Activated CD8-positive, alpha-beta memory T cell treated with anti-CD3 and anti-CD28 coated beads, Interleukin-2, amount 50 U/mL, for 4 hours (primary cell): ENCODE results near the gene TPPP3.
A peak's percentile ranks its signal among the peaks of the same experiment; 100 is the strongest.

ENCODE experiments used
- DNase-seq: peaks from one replicate; pipeline ENCODE4 v3.0.0-alpha.2; 2020

TPPP3 gene

GRCh38 chr16:67393111-67393787 is at the start of gene TPPP3:
Gene TPPP3, minus strand, starts transcription at chr16:67393498. Its CDS starts 2,387 bp downstream, at chr16:67391111.
- no peak for DNase-seq

DNA sequence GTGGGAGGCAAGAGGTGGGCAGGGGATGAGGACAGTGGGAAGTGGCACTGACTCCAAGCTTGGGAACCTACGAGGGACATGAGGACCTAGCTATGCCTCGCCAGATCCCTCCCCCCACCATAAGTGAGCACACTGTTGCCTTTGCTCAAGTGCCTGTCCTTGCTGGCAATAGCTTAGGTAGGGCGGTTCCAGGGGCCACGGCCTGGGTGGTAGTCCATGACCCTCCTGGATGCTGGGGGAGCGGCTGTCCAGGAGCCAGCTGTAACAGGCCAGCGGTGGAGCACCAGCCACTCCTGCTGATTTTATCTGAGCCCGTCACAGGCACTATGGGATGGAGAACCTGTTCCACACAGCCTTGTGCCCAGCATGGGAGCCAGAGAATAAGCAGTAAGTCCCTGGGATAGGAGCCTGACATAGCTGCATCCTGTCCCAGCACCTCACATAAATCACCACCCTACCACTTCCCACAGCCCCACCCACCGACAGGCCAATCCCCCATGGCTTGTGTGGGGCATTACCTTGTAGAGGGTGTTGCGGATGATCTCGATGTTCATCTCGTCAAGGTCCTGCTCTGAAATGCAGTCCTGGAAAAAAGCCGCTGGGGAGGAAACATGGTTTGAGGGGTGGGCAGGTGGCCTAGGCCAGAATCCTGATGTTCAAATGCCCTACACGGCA is 49.4 kb upstream of the TPPP3 start:
- DNase-seq = no peak

- no peak for DNase-seq
These were observed 48.6 kb upstream of the TPPP3 start for GRCh38 chr16:67441907-67442306.

- no peak for DNase-seq
These were observed 48.0 kb upstream of the TPPP3 start for GRCh38 chr16:67441271-67441753.

DNA sequence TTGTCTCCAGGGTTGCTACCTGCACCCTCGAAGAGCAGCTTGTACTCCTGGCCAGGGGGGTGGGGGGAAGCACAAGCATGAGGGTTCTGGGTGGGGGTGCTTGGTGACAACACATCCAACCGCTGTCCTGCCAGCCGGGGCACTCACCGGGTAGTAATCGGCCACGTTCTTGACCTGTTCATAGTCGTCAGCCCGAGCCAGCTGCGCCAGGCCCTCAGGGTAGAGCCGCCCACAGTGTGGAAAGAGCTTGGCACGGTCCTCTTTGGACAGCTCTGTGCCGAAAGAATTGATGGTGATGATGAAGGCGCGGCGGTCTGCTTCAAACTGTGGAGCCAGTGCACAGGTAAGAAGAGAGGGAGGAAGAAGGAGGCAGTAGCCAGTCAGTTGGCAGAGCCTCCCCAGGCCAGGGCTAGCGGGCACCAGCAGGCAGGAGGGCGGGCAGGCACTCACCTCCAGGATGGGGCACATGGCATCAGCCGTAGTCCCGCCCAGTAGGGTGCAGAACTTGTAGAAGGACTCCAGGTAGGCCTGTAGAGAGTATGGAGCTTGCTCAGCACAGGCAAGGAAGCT is 45.6 kb upstream of the TPPP3 start:
- no peak for DNase-seq

DNA sequence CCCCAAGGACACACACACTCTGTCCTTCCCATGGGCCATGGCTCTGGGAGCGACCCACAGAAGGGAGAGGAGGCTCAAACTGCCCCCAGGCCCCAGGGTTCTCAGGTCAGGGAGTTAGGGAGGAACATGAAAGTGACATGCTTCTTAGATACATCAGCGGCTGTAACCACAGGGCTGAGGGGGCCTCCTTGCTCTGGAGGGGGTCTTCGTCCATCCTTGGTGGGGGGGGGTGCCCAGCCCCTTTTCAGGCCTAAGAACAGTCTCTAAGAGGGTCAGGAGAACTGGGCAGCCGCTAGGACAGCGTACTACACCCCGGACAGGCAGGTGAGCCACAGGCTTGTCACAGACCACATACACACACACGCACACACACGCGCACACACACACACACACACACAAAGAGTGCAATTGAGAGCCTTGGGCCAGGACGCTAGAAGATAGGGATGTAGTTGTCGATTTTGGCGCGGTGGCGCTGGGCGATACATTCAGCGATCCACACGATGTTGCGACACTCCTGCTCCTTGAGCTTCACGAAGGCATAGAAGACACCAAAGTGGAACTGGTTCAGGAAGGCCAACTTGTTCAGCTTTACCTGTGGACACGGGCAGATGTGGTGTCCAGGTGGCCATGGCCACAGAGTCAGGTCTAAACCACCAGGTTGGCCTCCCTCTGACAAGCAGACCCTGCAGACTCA is 44.9 kb upstream of the TPPP3 start:
- no peak for DNase-seq

DNA sequence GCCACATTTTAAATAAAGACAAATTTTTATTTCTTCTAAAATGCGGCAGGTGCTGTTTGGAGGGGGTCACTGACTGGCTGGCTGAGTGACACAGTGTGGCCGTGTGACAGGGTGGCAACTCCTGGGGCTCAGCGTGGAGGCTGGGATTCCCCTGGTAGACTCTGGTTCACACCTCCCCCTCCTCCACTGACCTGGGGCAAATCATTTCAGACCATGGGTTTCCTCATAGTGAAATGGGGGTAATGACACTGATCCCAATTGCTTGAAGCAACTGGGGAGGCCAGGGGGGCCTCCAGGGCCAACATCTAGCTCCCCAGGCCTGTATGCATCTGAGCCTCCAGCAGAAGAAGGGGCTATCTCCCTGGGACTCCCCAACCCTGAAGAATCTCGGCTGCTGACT is 44.2 kb upstream of the TPPP3 start:
- no peak for DNase-seq

DNA sequence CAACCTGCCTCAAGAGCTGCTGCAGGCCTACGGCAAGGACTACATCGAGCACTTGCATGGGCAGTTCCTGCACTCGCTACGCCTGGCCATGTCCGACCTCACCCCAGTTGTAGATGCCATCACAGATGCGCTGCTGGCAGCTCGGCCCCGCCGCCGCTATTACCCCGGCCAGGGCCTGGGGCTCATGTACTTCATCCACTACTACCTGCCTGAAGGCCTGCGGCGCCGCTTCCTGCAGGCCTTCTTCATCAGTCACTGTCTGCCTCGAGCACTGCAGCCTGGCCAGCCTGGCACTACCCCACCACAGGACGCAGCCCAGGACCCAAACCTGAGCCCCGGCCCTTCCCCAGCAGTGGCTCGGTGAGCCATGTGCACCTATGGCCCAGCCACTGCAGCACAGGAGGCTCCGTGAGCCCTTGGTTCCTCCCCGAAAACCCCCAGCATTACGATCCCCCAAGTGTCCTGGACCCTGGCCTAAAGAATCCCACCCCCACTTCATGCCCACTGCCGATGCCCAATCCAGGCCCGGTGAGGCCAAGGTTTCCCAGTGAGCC is 43.4 kb upstream of the TPPP3 start:
- no peak for DNase-seq

GRCh38 chr16:67435758-67436164 is 42.5 kb upstream of the TPPP3 start:
- no peak for DNase-seq

- no peak for DNase-seq
These were observed 39.9 kb upstream of the TPPP3 start for GRCh38 chr16:67433131-67433719.

DNA sequence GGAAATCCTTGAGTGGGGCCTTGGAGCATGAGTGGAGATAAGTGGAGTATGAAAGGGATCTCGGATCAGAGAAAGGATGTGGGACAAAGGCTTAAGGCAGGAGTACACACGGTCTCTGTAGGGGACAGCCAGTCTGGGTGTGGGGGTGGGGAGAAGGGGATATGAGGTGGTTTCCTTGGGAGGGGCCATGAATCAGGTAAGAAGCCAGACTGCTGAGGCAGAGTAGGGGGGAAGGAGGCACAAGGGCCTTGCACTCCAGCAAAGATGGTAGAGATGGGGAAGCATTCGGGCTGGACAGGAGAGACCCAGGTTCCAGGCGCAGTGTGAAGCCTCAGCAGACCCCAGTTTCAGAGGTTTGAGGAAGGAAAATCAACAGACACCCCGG is 39.2 kb upstream of the TPPP3 start:
- DNase-seq = no peak

DNA sequence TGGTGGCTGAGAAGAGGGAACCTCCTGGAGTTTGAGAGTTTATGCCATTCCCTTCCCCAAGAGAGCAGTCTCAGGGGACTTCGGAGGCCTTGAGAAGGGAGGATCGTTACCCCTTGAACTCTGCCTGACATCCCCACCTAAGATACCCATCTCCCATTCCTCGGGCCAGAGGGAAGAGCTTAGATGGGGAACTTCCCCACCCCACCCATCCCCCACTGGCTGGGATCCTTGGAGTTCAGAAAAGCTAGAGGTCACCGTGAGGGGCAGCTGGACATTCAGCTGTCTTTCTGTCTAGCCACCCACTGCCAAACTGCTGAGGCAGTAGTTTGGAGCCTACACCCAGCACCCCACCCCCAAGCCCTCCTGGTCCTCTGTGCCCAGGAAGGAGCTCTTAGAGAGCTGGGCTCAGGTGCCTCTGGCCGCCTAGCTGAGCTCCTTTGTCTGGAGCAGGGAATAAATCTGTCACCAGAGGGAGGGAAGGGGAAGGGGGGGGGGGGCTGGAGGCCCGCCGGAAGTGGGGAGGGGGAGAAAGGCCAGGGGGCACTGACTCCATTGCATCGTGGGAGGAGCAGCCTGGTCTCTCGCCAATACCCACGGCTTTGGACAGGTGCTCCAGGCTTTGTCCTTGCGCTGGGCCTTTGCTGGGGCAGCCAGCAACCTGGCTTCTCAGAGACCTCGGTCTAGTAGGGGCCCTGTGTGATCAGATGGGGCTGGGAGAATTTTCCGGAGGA is 38.6 kb upstream of the TPPP3 start:
- DNase-seq = no peak

DNA sequence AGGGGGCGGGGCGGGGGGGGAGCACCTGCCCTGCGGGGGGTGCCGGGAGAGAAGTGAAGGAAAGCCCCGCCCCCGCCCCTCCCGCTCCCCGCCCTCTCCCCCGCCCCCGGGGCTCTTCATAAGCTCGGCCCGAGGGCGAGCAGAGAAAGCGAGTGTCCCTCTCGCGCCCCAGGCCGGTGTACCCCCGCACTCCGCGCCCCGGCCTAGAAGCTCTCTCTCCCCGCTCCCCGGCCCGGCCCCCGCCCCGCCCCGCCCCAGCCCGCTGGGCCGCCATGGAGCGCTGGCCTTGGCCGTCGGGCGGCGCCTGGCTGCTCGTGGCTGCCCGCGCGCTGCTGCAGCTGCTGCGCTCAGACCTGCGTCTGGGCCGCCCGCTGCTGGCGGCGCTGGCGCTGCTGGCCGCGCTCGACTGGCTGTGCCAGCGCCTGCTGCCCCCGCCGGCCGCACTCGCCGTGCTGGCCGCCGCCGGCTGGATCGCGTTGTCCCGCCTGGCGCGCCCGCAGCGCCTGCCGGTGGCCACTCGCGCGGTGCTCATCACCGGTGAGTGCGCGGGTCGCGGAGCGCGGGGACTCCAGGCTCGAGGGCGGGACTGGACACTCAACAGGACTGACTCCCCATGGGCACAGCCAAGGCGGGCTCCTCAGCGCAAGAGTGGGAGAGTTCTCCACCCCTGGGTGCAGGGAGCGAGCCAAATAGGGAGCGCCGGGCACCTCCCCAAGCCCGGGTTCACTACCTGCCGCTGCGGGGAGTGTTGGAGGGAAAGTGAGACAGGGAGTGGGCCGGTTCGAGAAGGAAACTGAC is 37.9 kb upstream of the TPPP3 start, which contains the start of gene HSD11B2:
TSS of gene HSD11B2 (plus strand) at position 145 of the 798 bp plus-strand sequence. CDS start at position 273, 128 bp downstream.
- no peak for DNase-seq

GRCh38 chr16:67430504-67430976 is 37.2 kb upstream of the TPPP3 start:
- peak; percentile 39 for DNase-seq

- DNase-seq = no peak
These were observed 36.7 kb upstream of the TPPP3 start for GRCh38 chr16:67429799-67430503.

DNA sequence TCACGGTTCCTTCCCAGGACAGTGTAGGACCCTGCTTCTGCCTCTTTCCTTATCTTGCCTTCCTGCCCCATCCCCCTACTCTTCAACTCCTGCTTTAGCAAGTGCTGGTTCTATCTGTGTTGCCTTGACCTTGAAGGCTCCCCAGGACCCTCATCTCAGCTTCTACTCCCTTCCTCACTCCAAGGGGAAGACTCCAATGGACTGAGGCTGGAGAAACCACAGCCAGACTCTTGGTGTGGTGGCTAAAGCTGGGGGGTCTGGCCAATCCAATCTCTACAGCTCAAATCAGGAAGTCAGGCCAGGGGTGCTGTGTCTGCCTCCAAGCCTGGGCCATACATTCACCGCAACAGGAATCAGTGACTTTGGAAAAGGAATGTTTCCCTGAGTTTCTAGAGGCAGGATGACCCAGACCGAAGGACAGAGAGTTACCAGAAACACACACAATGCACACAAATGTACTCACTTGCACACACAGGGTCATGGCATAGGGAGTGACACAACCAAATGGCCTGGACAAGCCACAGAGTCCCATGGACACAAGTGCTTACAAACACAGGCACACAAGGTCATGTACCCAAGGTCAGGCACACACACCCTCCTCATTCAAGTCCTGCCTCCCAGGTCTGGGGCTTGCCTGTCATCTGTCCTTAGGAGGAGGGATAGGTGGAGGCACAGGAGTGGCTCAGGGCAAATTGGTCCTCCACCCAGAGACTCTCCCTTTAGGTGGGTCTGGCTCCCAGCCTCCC is 35.9 kb upstream of the TPPP3 start:
- no peak for DNase-seq

GRCh38 chr16:67428146-67428731 is 34.9 kb upstream of the TPPP3 start:
- peak; percentile 57 for DNase-seq

DNA sequence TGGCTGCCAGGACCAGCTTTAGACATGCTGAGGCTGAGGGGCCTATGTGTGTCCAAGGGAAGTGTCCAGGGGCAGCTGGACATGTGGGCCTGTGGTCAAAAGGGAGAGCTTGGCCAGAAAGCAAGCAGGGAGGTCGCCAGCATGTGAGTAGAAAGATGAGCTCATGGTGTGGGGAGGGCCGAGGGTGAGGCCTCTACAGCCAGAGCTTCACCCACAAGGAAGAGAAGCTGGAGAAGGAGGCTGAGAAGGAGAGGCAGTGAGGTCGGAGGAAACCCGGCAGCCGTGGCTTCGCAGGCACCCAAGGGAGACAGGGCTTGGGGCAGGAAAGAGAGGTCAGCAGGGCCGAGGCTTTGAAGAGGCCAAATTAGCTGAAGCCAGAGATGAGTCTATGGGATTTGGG is 33.7 kb upstream of the TPPP3 start:
- no peak for DNase-seq

DNA sequence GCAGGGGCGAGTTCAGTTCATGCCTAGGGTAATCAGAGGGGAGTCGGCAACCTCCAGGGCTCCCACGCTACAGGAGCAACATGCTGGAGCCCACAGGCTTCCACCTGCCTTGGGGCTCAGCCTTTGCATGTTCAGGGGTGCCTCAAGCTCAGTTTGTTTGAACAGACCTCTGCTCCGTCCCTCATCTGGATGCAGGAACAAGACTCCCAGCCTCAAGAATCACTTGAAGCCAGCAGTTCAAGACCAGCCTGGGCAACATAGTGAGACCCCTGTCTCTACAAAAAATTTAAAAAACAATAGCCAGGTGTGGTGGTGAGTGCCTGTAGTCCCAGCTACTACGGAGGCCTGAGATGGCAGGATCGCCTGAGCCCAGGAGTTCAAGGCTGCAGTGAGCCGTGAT is 32.7 kb upstream of the TPPP3 start:
- no peak for DNase-seq
